PFSK-1 (cell line): Measurements from ENCODE around the gene TRIM5.

Experiments used
- FOXP2 ChIP-seq: optimal IDR thresholded peaks from 2 replicates; pipeline ENCODE3; 2011; ENCODE audit warnings: borderline replicate concordance, control low read depth, inconsistent platforms; ENCODE audit not compliant: insufficient read depth; ENCODE audit errors: extremely low read length, extremely low read depth
- POLR2AphosphoS5 ChIP-seq: IDR thresholded peaks from 2 replicates; pipeline ENCODE4 v1.6.1; 2012; ENCODE audit warnings: low read depth, mild to moderate bottlenecking, control low read depth, low read length, moderate library complexity
- TAF1 ChIP-seq: IDR thresholded peaks from 2 replicates; pipeline ENCODE4 v1.6.1; 2012; ENCODE audit warnings: low read length, control low read depth, borderline replicate concordance; ENCODE audit not compliant: insufficient read depth
- TF ChIP-seq, protein P1 (sequence below), 2 experiments: IDR thresholded peaks; 2 replicates each; pipeline versions ENCODE4 v1.6.1 to v1.8.0; 2011 to 2012; ENCODE audit warnings: low read depth in 2 of 2, low read length in 2 of 2, control low read depth in 1 of 2, inconsistent platforms in 1 of 2, mild to moderate bottlenecking in 1 of 2, moderate library complexity in 1 of 2; ENCODE audit not compliant: insufficient read depth in 1 of 2

DNA sequence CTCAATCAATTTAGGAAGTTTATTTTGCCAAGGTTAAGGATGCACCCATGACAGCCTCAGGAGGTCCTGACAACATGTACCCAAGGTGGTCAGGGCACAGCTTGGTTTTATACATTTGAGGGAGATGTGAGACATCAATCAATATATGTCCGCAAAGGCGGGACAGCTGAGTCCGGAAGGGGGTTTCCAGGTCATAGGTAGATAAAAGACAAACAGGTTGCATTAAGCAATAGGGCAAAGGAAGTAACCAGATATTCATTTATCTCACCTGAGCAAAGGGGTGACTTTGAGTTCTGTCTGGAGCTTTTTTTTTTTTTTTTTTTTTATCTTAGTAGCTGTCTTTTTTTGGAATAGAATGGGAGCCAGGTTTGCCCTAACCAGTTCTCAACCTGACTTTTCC is 62.1 kb downstream of the TRIM5 start:
- no peak for TF ChIP-seq FOXP2
- TF ChIP-seq POLR2AphosphoS5, result no peak
- no peak for TF ChIP-seq TAF1
- TF ChIP-seq, protein P1, sequence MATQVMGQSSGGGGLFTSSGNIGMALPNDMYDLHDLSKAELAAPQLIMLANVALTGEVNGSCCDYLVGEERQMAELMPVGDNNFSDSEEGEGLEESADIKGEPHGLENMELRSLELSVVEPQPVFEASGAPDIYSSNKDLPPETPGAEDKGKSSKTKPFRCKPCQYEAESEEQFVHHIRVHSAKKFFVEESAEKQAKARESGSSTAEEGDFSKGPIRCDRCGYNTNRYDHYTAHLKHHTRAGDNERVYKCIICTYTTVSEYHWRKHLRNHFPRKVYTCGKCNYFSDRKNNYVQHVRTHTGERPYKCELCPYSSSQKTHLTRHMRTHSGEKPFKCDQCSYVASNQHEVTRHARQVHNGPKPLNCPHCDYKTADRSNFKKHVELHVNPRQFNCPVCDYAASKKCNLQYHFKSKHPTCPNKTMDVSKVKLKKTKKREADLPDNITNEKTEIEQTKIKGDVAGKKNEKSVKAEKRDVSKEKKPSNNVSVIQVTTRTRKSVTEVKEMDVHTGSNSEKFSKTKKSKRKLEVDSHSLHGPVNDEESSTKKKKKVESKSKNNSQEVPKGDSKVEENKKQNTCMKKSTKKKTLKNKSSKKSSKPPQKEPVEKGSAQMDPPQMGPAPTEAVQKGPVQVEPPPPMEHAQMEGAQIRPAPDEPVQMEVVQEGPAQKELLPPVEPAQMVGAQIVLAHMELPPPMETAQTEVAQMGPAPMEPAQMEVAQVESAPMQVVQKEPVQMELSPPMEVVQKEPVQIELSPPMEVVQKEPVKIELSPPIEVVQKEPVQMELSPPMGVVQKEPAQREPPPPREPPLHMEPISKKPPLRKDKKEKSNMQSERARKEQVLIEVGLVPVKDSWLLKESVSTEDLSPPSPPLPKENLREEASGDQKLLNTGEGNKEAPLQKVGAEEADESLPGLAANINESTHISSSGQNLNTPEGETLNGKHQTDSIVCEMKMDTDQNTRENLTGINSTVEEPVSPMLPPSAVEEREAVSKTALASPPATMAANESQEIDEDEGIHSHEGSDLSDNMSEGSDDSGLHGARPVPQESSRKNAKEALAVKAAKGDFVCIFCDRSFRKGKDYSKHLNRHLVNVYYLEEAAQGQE (IDR thresholded peaks at IDR 0.05; ENCODE audit: insufficient read depth in 1 of 2, low read depth in 2 of 2, low read length in 2 of 2), result no peak
